Aorta (tissue), 5 donors: Measurements from ENCODE around the gene SLC6A6. TPM values are rescaled to one million over a fixed set of nuclear protein-coding genes. Genes with fewer than 3 reads are reported as not detected.

ENCODE experiments used
- ATAC-seq: fragments of 200-7000 bp; cut with Tn5 transposase; one replicate; pipeline ENCODE4 v1.9.1; 2022; ENCODE audit warnings: moderate library complexity; ENCODE audit not compliant: low FRiP score
- DNase-seq, 2 donors: peaks; one replicate each; pipeline ENCODE4 v3.0.0-alpha.2; 2020
- H3K27ac ChIP-seq, 2 donors: one replicate each; pipeline ENCODE4 v1.5.1; 2013; ENCODE audit warnings: low read length in 2 of 2, mild to moderate bottlenecking in 2 of 2, moderate library complexity in 2 of 2, control low read depth in 1 of 2, inconsistent platforms in 1 of 2, low read depth in 1 of 2
- H3K27me3 ChIP-seq, 2 donors: one replicate each; pipeline ENCODE4 v1.6.1; 2013; ENCODE audit warnings: control low read depth in 1 of 2, low read length in 1 of 2, mild to moderate bottlenecking in 1 of 2, moderate library complexity in 1 of 2; ENCODE audit not compliant: insufficient read depth in 2 of 2, control insufficient read depth in 1 of 2
- H3K36me3 ChIP-seq, 2 donors: one replicate each; pipeline ENCODE4 v1.6.1; 2013; ENCODE audit warnings: control low read depth in 1 of 2, low read length in 1 of 2, mild to moderate bottlenecking in 1 of 2; ENCODE audit not compliant: insufficient read depth in 2 of 2, control insufficient read depth in 1 of 2
- H3K4me1 ChIP-seq, 2 donors: one replicate each; pipeline ENCODE4 v1.6.1; 2013; ENCODE audit warnings: low read length in 2 of 2, control low read depth in 1 of 2, mild to moderate bottlenecking in 1 of 2, moderate library complexity in 1 of 2; ENCODE audit not compliant: insufficient read depth in 2 of 2, control insufficient read depth in 1 of 2
- H3K4me3 ChIP-seq, 2 donors: one replicate each; pipeline ENCODE4 v1.5.1; 2013; ENCODE audit warnings: low read length in 2 of 2, control low read depth in 1 of 2, mild to moderate bottlenecking in 1 of 2
- H3K9me3 ChIP-seq: one replicate; pipeline ENCODE4 v1.6.1; 2013; ENCODE audit warnings: mild to moderate bottlenecking, low read length; ENCODE audit not compliant: control insufficient read depth
- WGBS, 2 donors: extraction: QIAGEN DNeasy Blood & Tissue Kit; methylation state at CpG; one replicate each; pipeline ENCODE4 v1.1.7; 2013; 5-methylcytosine and 5-hydroxymethylcytosine counted together
- intact Hi-C, 2 donors: fragments of 100-400 bp; cut with DNase I; formaldehyde crosslinking; loops; one replicate each; pipeline versions ENCODE4 v1.14.2 to v1.15.0; 2022
- polyA plus RNA-seq, 2 donors: library from polyadenylated mRNA; stranded (reverse); fragments of 200-250 nt; gene quantifications; one replicate each; pipeline ENCODE4 v1.2.3, GENCODE V29; 2013
- total RNA-seq, 2 donors: library from RNA; stranded (reverse); fragmentation: NEBNext Ultra II Directional; extraction: Animal tissue kit (Norgen Biotek cat#: 25700); gene quantifications; one replicate each; pipeline ENCODE4 v1.2.1, GENCODE V29; 2021
- donor health status: healthy with polysubstance abuse.
- donor health status: Bipolar disorder and iron deficiency.
- donor health status: DM: no; HTN: no; CAD: no.
- donor health status: DM: no; HTN: no; CAD: no.
- donor health status: DM: yes; HTN: yes; CAD: no.

Gene SLC6A6
- total and polyA plus RNA-seq, 4 donors, result 5.3 to 62.2 (median 21.3) TPM

GRCh38 chr3:14416453-14416852 lies 14.0 kb downstream of the SLC6A6 start:
- Histone ChIP-seq H3K27ac (no peak overlapping the region), H3K27me3 (no peaks in the 10 kb centered on the region), H3K36me3 (no peaks in the 10 kb centered on the region), H3K9me3 (no peaks in the 10 kb centered on the region), H3K4me1 (no peaks in the 10 kb centered on the region), H3K4me3 (no peak overlapping the region)
- 92 to 98% methylated on average over 6 of the region's 6 CpGs for WGBS, 2 donors
- DNase-seq, result no peak
- intact Hi-C loops, result no loop called here
- no peak for ATAC-seq

GRCh38 chr3:14418296-14419250 lies 16.2 kb downstream of the SLC6A6 start:
- H3K4me3 ChIP-seq, result no peak overlapping the region
- WGBS, 2 donors, result 93% methylated on average over 17 of the region's 17 CpGs
- no peaks in the 10 kb centered on the region for H3K27me3 ChIP-seq
- H3K9me3 ChIP-seq, result no peaks in the 10 kb centered on the region
- no peaks in the 10 kb centered on the region for H3K36me3 ChIP-seq
- no peak overlapping the region for H3K27ac ChIP-seq
- intact Hi-C loops, result no loop called here
- ATAC-seq, result no peak
- peak in 1 of 2 donors; percentile 79 for DNase-seq
- H3K4me1 ChIP-seq, result no peaks in the 10 kb centered on the region

DNA sequence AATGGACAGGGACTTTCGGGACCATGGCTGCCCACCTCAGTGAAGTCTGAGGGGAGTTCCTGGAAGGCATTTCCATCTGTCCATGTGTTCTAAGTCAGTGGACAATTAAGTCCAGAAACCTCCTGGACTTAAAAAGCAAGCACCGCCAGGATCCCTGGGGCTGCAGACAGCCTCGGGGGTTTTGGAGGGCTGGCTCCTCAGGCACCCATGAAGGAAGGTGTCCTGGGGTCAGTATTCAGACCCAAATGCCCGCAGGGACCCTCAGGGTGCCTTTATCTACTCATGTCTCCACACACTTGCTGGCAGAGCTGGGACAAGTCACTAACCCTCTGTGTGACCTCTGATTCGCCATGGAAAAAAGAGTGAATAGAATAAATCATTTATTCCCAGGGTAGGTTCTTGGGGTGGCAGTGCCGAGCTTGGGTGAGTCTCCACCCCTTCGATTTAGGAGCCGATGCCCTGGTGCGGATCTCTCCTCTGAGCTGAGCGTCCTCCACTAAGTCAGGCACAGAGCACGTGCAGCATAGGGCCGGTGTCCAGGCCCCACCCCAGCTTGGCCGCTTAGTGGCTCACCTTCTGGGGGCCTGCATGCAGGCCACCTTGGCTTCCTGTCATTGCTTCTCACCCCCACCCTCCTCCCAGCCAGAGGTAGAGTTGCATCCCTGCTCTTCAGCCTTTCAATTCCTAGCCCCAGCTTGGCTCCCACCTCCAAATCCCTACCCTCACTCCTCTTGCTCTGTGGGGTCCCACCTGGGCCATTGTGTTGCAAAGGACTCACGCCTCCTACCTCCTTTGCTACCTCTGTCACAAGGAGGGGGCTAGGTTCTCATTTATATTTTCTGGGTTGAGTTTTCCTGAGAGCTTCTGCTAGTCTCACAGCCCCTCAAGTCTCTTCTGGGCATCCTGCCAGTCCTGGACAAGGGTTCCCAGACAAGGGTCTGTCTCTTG lies 19.9 kb downstream of the SLC6A6 start:
- H3K9me3 ChIP-seq, result no peaks in the 10 kb centered on the region
- H3K36me3 ChIP-seq, result no peaks in the 10 kb centered on the region
- intact Hi-C loops, result no loop called here
- DNase-seq (no peak), ATAC-seq (no peak)
- 96% methylated on average over 13 to 14 of the region's 14 CpGs for WGBS, 2 donors
- H3K27ac ChIP-seq, result no peak overlapping the region
- no peaks in the 10 kb centered on the region for H3K27me3 ChIP-seq
- no peak overlapping the region for H3K4me3 ChIP-seq
- H3K4me1 ChIP-seq, result no peaks in the 10 kb centered on the region

- Histone ChIP-seq H3K27ac (no peak overlapping the region), H3K4me1 (no peaks in the 10 kb centered on the region), H3K36me3 (no peaks in the 10 kb centered on the region), H3K9me3 (no peaks in the 10 kb centered on the region), H3K4me3 (no peak overlapping the region), H3K27me3 (no peaks in the 10 kb centered on the region)
- 91 to 92% methylated on average over 2 of the region's 2 CpGs for WGBS, 2 donors
- intact Hi-C loops, result no loop called here
- DNase-seq (no peak), ATAC-seq (no peak)
These were observed 20.9 kb downstream of the SLC6A6 start for GRCh38 chr3:14423197-14423743.

- H3K4me1 ChIP-seq, result no peaks in the 10 kb centered on the region
- H3K36me3 ChIP-seq, result no peaks in the 10 kb centered on the region
- intact Hi-C loops, result no loop called here
- H3K27me3 ChIP-seq, result no peaks in the 10 kb centered on the region
- 51 to 55% methylated on average over 3 of the region's 3 CpGs for WGBS, 2 donors
- no peak for DNase-seq
- ATAC-seq, result no peak
- no peak overlapping the region for H3K4me3 ChIP-seq
- H3K27ac ChIP-seq, result no peak overlapping the region
- no peaks in the 10 kb centered on the region for H3K9me3 ChIP-seq
These were observed 21.6 kb downstream of the SLC6A6 start for GRCh38 chr3:14423963-14424362.

DNA sequence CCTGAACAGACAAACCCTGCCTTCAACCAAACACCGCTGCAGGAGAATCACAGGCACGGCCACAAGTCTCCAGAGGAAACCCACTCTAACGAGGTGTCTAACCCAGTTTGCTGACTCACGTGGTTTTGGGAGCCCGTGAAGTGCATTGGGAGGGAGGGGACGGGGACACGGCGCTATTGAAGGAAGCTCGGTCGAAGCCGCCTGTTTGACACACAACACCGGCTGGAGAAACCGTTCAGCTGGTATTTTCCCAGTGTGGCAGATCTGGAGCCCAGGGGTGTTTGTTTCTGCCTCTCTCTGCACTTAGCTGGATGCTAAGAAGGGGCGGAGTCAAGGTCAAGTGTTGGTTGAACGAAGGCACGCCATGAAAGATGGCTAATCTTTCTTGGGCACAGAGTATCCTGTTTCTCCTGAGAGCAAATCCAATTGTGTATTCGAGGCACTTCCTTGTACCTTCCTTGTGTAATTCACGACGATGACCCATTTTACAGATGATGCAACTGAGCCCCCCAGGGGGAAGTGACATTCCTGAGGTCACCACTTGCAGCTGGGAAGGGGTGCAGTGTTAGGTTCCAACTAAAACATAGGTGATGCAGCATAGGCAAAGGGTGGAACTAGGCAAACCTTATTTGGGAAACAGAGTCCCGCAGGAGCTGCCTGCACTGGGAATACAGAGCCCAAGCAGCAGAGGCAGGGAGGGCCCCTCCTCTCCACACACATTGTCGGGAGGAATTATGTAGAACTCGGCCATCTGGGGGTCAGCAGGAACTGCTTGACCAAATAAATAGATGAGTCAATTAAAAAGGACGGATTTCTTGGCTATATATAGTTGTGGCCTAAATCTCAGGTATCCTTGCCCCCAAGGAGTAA lies 22.5 kb downstream of the SLC6A6 start:
- no peak for DNase-seq
- intact Hi-C loops, result no loop called here
- Histone ChIP-seq H3K4me1 (no peaks in the 10 kb centered on the region), H3K27ac (no peak overlapping the region), H3K9me3 (no peaks in the 10 kb centered on the region), H3K36me3 (no peaks in the 10 kb centered on the region), H3K27me3 (no peaks in the 10 kb centered on the region), H3K4me3 (no peak overlapping the region)
- no peak for ATAC-seq
- WGBS, 2 donors, result 90 to 92% methylated on average over 23 of the region's 23 CpGs

DNA sequence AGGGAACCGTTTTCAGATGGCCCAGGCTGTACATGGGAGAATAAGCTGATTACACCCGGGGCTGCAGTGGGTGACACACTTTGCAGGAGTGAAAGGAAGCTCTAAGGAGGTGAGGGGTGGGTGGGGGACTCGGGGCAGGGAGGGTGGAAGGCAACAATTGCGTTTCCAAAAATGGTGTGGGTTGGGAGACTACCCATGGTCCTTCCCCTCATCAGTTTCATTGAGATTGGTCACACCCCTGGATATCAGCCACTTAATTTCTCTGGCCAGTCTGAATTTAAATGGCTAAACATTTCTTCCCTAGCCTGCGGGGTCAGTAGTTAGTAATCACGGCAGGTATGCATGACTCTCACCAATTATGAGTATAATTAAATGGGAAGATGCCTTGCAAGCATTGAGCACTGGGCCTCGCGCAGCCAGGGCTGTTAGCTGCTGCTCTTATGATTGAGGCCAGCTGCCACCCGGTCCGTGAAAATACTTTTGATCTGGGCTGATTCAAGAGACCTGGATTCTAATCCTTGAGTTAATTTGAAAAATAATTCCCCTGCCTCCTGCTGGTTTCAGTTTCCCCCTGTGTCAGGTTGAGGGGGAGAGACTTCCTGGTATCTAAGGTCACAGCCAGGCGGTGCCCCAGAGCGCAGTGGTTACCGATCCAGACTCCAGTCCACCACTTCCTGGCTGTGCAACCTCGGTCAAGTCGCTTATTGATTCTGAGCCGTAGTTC lies 23.3 kb downstream of the SLC6A6 start:
- intact Hi-C loops, result no loop called here
- Histone ChIP-seq H3K4me3 (no peak overlapping the region), H3K9me3 (no peaks in the 10 kb centered on the region), H3K36me3 (no peaks in the 10 kb centered on the region), H3K4me1 (no peaks in the 10 kb centered on the region), H3K27me3 (no peaks in the 10 kb centered on the region), H3K27ac (no peak overlapping the region)
- ATAC-seq (no peak), DNase-seq (no peak)
- WGBS, 2 donors, result 88 to 90% methylated on average over 16 of the region's 16 CpGs
